ENCODE measurements around the gene AUTS2.

The AUTS2 gene

GRCh38 chr7:70306173-70306572 is 707.9 kb downstream of the AUTS2 start:
- no peak for DNase-seq (ENCODE audit: low read depth in 3 of 3)

GRCh38 chr7:70307544-70308106 is 709.4 kb downstream of the AUTS2 start:
- DNase-seq (ENCODE audit: low read depth in 3 of 3), result no peak

- no peak for DNase-seq (ENCODE audit: low read depth in 3 of 3)
Measured at GRCh38 chr7:70312336-70312735, 714.1 kb downstream of the AUTS2 start.

GRCh38 chr7:70313271-70313670 is 715.0 kb downstream of the AUTS2 start:
- no peak for DNase-seq (ENCODE audit: low read depth in 3 of 3)

- DNase-seq (ENCODE audit: low read depth in 3 of 3), result no peak
Measured at GRCh38 chr7:70313687-70314086, 715.4 kb downstream of the AUTS2 start.

- no peak for DNase-seq (ENCODE audit: low read depth in 3 of 3)
Measured at GRCh38 chr7:70314221-70314620, 715.9 kb downstream of the AUTS2 start.

- DNase-seq (ENCODE audit: low read depth in 3 of 3), result no peak
Measured at GRCh38 chr7:70316745-70317144, 718.5 kb downstream of the AUTS2 start.

GRCh38 chr7:70317356-70317755 is 719.1 kb downstream of the AUTS2 start:
- no peak for DNase-seq (ENCODE audit: low read depth in 3 of 3)

- DNase-seq (ENCODE audit: low read depth in 3 of 3), result no peak
Measured at GRCh38 chr7:70318511-70318910, 720.2 kb downstream of the AUTS2 start.

GRCh38 chr7:70319057-70319456 is 720.8 kb downstream of the AUTS2 start:
- DNase-seq (ENCODE audit: low read depth in 3 of 3), result no peak

GRCh38 chr7:70321016-70321590 is 722.8 kb downstream of the AUTS2 start:
- no peak for DNase-seq (ENCODE audit: low read depth in 3 of 3)

- DNase-seq (ENCODE audit: low read depth in 3 of 3), result no peak
Measured at GRCh38 chr7:70322856-70323255, 724.6 kb downstream of the AUTS2 start.

GRCh38 chr7:70325509-70326101 is 727.3 kb downstream of the AUTS2 start:
- no peak for DNase-seq (ENCODE audit: low read depth in 3 of 3)

GRCh38 chr7:70334295-70334694 is 736.0 kb downstream of the AUTS2 start:
- no peak for DNase-seq (ENCODE audit: low read depth in 3 of 3)

- no peak for DNase-seq (ENCODE audit: low read depth in 3 of 3)
Measured at GRCh38 chr7:70334871-70335270, 736.6 kb downstream of the AUTS2 start.

GRCh38 chr7:70336536-70336935 is 738.3 kb downstream of the AUTS2 start:
- no peak for DNase-seq (ENCODE audit: low read depth in 3 of 3)

- DNase-seq (ENCODE audit: low read depth in 3 of 3), result no peak
Measured at GRCh38 chr7:70338015-70338414, 739.7 kb downstream of the AUTS2 start.

GRCh38 chr7:70340236-70340635 is 742.0 kb downstream of the AUTS2 start:
- DNase-seq (ENCODE audit: low read depth in 3 of 3), result no peak

GRCh38 chr7:70341446-70341845 is 743.2 kb downstream of the AUTS2 start:
- no peak for DNase-seq (ENCODE audit: low read depth in 3 of 3)

- no peak for DNase-seq (ENCODE audit: low read depth in 3 of 3)
Measured at GRCh38 chr7:70343519-70343918, 745.2 kb downstream of the AUTS2 start.

GRCh38 chr7:70344726-70345125 is 746.5 kb downstream of the AUTS2 start:
- DNase-seq (ENCODE audit: low read depth in 3 of 3), result no peak

- no peak for DNase-seq (ENCODE audit: low read depth in 3 of 3)
Measured at GRCh38 chr7:70346844-70347462, 748.7 kb downstream of the AUTS2 start.
